ENCODE results near the gene VPS41. TPM values are rescaled to one million over a fixed set of nuclear protein-coding genes. Genes with fewer than 3 reads are reported as not detected.

VPS41 gene
- total RNA-seq, 6 experiments from 2014 or later = 58.6 to 75.5 (median 64.4) TPM

DNA sequence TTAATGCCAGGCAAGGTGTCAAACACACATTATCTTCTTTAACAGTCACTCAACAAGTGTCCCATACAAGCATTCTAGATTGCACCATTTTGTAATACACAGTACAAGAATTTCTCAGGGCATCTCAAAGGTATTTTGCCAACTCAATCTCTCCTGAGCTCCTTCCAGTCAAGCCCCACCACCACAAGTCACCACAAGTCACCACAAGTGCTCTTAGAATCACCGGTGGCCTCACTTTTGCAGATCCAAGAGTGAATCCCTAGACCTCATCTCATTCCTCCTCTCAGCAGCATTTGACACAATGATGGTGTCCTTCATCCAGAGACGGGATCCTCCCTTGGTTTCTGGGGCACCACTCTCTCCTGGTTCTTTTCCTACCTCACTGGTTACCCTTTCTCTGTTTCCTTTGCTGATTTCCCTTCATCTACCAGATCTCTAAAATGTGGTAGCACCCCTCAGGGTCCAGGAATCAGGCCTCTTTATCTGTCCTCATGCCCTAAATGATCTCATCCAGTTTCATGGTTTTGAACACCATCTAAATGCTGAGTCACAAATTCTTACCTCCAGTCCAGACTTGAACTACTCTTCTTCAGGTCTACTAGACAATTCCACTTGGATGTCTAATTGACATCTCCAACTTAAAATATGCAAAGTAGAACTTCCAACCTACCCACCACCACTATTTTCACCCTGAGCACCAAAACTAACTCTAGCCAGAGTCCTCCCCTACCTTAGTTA lies 26.9 kb downstream of the VPS41 start:
- H3K9me3 Mint-ChIP-seq = no peaks in the 10 kb centered on the region
- no peak overlapping the region for H3K4me3 Mint-ChIP-seq
- H3K36me3 Mint-ChIP-seq (ENCODE audit: low read depth) = no peaks in the 10 kb centered on the region; the same call in 1 of the 2 replicates
- no peak for DNase-seq
- H3K27ac Mint-ChIP-seq = no peak overlapping the region
- no peaks in the 10 kb centered on the region; the same call in 1 of the 2 replicates for H3K27me3 Mint-ChIP-seq (ENCODE audit: insufficient read depth)
- peaks cover 9% of the 10 kb centered on the region for H3K4me1 Mint-ChIP-seq (ENCODE audit: low read depth)
- TF ChIP-seq, protein P1, sequence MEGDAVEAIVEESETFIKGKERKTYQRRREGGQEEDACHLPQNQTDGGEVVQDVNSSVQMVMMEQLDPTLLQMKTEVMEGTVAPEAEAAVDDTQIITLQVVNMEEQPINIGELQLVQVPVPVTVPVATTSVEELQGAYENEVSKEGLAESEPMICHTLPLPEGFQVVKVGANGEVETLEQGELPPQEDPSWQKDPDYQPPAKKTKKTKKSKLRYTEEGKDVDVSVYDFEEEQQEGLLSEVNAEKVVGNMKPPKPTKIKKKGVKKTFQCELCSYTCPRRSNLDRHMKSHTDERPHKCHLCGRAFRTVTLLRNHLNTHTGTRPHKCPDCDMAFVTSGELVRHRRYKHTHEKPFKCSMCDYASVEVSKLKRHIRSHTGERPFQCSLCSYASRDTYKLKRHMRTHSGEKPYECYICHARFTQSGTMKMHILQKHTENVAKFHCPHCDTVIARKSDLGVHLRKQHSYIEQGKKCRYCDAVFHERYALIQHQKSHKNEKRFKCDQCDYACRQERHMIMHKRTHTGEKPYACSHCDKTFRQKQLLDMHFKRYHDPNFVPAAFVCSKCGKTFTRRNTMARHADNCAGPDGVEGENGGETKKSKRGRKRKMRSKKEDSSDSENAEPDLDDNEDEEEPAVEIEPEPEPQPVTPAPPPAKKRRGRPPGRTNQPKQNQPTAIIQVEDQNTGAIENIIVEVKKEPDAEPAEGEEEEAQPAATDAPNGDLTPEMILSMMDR (IDR thresholded peaks at IDR 0.05) = no peak

DNA sequence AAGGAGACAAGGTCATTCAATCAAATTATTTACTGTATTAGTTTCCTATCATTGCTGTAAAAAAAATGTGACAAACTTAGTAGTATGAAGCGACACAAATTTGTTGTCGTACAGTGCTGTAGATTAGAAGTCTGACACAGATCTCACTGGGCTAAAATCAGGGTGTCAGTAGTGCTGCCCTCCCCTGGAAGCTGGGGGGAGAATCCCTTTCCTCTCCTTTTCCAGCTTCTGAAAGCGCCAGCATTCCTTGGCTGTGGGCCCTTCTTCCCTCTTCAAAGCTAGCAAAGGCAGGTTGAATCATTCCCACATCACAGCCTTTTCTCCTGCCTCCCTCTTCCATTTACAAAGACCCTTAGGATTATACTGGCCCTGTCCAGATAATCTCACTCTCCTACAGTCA lies 28.0 kb downstream of the VPS41 start:
- Mint-ChIP-seq H3K4me3 (no peak overlapping the region), H3K27ac (no peak overlapping the region), H3K36me3 (ENCODE audit: low read depth) (no peaks in the 10 kb centered on the region), H3K27me3 (ENCODE audit: insufficient read depth) (no peaks in the 10 kb centered on the region; the same call in 1 of the 2 replicates), H3K9me3 (no peaks in the 10 kb centered on the region), H3K4me1 (ENCODE audit: low read depth) (peaks cover 9% of the 10 kb centered on the region)
- DNase-seq = no peak
- TF ChIP-seq, protein P1 (IDR thresholded peaks at IDR 0.05) = no peak

DNA sequence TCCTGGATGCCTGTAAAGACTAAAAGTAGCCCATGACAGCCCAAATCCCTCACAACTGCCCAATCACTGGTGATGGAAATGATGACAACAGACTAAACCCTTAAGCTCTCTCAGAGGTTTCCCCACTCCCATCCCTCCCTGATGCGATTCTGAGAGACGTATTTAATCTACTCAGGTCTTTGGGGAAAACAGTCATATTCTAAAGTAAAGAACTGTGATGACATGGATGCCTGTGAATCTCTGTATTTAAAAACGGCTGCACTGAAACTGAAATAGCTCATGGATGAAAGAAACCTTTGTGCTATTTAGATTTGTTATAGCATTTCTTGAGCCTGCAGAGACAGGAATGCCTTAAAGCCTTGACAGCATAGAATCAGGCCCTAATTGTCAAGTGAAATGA lies 28.5 kb downstream of the VPS41 start:
- Mint-ChIP-seq H3K27me3 (ENCODE audit: insufficient read depth) (no peaks in the 10 kb centered on the region; the same call in 1 of the 2 replicates), H3K4me1 (ENCODE audit: low read depth) (peaks cover 9% of the 10 kb centered on the region), H3K27ac (no peak overlapping the region), H3K4me3 (no peak overlapping the region), H3K9me3 (no peaks in the 10 kb centered on the region), H3K36me3 (ENCODE audit: low read depth) (no peaks in the 10 kb centered on the region)
- TF ChIP-seq, protein P1 (IDR thresholded peaks at IDR 0.05) = no peak
- DNase-seq = no peak

- Mint-ChIP-seq H3K4me1 (ENCODE audit: low read depth) (peaks cover 9% of the 10 kb centered on the region), H3K36me3 (ENCODE audit: low read depth) (no peaks in the 10 kb centered on the region), H3K4me3 (no peak overlapping the region), H3K27ac (no peak overlapping the region), H3K9me3 (no peaks in the 10 kb centered on the region), H3K27me3 (ENCODE audit: insufficient read depth) (no peaks in the 10 kb centered on the region; the same call in 1 of the 2 replicates)
- DNase-seq = no peak
- TF ChIP-seq, protein P1 (IDR thresholded peaks at IDR 0.05) = no peak
Observed at GRCh38 chr7:38880035-38880434, 29.0 kb downstream of the VPS41 start.

GRCh38 chr7:38878694-38879457 lies 30.1 kb downstream of the VPS41 start:
- H3K36me3 Mint-ChIP-seq (ENCODE audit: low read depth) = no peaks in the 10 kb centered on the region
- no peaks in the 10 kb centered on the region; the same call in 1 of the 2 replicates for H3K27me3 Mint-ChIP-seq (ENCODE audit: insufficient read depth)
- H3K4me1 Mint-ChIP-seq (ENCODE audit: low read depth) = peaks cover 9% of the 10 kb centered on the region
- no peak overlapping the region for H3K27ac Mint-ChIP-seq
- DNase-seq = no peak
- no peaks in the 10 kb centered on the region for H3K9me3 Mint-ChIP-seq
- TF ChIP-seq, protein P1 (IDR thresholded peaks at IDR 0.05) = no peak
- H3K4me3 Mint-ChIP-seq = no peak overlapping the region
